HG03469 (cell line): Measurements from ENCODE around the gene RETREG1.
"Not testable (repeated sequence)": the region's sequence is repeated elsewhere in the genome, so short reads cannot be mapped to it uniquely, and the experiment has no call there.

Experiments
- ATAC-seq: cut with Tn5 transposase; IDR thresholded peaks from one replicate; pipeline ENCODE4 v1.9.1; 2021; ENCODE audit warnings: mild to moderate bottlenecking, moderate library complexity, moderate number of reproducible peaks; ENCODE audit not compliant: unreplicated experiment

RETREG1 gene

DNA sequence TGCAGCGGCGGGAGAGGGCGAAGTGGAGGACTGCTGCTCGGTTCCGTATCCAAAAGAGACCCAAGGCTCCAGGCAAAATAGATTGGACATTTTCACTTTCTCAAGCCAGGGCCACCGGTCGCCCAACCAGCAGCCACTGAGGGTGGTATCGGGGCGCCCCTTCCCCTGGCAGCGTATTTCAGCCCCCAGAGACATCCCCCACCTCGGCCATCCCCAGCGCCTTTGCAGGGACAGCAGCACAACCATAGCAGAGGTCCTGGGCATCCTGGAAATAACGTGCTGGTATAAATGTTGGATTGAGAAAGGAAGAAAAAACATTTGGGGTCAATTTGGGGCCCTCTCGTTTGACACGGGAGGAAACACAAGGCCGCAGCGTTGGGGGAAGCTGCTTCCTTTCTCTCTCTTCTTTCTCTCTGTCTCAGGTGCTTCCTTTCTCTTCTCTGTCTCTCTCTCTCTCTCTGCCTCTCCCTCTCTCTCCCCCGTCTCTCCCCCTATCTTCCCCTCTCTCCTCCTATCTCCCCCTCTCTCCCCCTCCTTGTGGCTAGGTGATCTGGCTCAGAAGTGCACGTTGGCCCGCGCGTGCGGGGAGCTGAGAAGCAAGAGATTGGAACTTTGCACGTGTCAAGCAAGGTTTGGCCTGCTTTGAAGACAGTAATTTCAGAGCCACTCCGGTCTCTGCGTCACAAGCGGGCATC is 624 bp upstream of the RETREG1 start:
- no peak for ATAC-seq

DNA sequence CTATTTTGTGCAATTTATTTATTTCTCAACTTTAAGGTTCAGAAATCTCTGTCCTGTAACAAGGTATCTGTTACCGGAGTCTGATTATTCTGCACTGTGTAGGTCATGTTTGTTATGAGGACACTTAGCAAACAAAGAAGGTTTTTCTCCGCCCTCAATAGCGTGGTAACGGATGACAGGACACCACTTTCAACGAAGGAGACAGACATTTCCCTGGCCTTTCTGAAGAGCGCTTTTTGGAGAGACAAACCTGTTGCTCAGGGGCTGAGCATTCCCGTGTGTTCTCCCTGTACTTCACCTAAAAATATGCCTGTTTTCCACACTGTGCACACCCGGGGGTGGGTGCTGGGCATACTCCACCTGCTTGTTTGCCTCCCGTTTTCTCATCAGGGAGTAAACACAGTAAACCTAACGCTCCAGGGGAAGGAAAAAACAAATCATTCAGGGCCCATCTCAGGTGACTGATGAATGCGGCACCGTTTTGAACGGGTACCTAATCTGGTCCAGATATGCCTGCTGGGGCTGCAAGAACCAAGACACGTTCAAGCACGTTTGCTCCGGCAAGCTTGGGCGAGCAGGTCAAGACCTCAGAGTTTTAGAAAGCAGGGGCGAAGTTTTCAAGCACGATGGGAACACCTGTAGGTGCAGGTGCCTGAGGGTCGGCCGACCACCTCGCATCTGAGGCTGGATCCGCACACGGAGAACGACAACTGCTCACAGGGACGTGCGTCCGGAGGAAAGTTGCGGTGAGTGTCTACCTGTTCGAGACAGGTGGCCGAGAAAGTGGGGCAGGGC is 859 bp downstream of the RETREG1 start:
- no peak for ATAC-seq

DNA sequence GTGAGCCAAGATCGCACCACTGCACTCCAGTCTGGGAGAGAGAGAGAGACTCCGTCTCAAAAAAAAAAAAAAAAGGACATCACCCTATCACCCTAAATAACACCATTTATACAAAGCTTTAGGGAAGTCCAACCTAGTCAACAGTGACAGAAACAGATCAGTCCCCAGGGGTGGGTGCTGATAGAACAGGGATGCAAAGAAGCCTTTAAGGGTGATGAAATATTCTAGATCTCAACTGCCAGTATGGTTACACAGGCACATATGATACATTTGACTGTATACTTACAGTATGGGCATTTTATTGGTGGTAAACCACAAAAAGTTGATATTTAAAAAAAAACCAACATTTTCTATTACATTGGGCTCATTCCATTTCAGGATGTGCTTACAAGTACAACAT is 4.8 kb downstream of the RETREG1 start:
- no peak for ATAC-seq

DNA sequence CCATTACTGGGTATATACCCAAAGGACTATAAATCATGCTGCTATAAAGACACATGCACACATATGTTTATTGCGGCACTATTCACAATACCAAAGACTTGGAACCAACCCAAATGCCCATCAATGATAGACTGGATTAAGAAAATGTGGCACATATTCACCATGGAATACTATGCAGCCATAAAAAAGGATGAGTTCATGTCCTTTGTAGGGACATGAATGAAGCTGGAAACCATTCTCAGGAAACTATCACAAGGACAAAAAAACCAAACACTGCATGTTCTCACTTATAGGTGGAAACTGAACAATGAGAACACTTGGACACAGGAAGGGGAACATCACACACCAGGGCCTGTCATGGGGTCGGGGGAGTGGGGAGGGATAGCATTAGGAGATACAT is 5.9 kb downstream of the RETREG1 start:
- ATAC-seq = not testable (repeated sequence)

DNA sequence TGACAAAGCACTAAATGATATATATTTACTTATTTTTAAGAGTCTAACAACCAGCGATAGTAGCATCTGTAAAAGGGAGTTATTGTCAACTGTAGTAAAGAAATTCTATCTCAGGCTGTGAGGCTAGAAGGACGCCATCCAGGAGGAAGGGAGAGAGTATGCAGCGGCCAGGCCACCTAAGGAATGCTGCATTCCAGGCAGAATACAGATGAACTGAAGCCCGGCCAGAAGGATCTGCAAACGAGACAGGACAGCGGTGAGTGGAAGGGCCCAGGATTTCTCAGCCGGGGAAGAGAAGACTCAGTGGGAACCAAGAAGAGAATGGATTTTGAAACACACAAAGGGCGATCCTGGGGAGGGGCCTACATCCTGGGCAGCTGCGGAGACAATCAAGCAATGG is 7.4 kb downstream of the RETREG1 start:
- no peak for ATAC-seq

DNA sequence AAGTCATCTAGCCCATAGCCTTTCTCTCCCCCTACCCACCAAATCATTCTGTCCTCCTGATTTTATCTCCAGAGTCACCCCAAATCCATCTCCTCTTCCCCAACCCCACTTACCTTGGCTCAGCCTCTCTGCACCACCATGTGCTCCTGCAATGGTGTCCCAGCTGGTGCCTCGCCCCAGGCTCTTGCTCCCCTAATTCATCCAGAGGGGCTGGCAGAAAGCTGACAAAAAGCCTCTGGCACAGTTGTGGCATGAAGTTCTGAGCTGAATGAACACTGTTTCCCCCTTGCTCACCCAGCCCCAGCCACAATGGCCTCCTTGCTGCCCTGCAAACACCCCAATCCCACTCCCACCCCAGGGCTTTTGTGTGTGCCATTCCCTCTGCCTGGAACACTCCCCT is 10.2 kb downstream of the RETREG1 start:
- no peak for ATAC-seq

DNA sequence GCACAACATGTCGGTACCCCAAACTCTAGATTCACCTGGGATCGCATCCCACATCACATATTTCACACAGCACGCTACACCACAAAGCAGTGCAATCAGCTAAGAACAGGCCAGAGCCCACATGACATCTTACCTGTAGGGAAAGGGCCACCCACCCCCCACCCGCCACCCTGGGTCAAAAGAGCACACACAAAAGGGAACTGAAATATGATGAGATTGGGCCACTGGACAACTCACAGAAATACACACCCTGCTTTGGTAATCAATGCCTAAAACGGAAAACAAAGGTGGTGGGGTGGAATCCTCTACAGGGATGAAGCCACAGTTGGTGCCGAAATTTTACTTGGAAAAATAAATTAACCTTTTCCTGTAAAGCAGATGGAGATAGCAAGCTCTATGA is 13.1 kb downstream of the RETREG1 start:
- ATAC-seq = no peak

DNA sequence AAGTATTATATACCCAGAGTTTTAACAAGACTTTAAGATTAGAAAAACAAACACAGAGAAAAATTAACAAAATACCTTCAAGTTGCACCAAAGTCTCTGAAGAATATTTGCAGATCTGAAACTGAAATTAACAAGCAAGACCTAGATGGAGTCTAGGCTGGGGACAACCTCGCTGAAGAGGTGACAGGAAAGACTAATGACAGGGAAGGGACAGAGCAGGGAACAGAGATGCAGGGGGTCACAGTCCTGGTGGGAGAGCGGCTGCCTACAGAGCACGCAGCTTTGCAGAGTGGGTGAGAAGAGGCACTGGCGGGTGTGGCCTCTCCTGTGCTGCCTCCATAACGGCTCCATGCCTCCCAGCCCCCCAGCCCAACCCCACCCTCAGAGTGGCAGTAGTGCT is 13.5 kb downstream of the RETREG1 start:
- ATAC-seq = no peak

DNA sequence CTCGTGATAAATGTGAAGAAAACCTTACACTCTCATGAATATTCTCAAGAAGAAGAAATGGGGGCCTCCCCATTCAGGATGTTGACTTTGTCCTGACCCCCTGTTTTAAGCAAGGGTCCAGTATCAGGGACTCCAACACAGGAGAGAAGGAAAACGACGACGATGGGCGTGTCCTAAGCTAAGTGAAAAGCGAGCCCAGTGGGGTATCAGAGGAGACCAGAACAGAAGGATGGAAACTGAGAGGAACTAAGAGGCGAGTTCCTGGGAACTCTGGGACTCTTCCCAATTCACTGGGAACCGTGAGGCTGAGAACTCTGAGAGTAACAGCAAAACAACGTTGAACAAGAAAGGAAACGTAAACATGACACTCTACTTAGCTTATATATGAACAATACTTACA is 14.6 kb downstream of the RETREG1 start:
- no peak for ATAC-seq

DNA sequence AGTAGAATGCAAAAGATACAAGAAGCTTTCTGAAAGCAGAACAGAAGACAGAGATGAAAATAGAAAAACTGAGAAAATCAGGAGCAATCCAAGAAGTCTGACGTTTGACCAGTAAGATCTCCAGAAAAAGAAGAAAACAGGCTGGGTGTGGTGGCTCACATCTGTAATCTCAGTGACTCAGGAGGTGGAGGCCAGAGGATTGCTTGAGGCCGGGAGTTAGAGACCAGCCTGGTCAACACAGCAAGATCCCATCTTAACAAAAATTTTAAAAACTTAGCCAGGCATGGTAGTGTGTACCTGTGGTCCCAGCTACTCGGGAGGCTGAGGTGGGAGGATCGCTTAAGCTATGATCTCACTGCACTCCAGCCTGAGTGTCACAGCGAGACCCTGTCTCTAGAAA is 15.9 kb downstream of the RETREG1 start:
- ATAC-seq = no peak

DNA sequence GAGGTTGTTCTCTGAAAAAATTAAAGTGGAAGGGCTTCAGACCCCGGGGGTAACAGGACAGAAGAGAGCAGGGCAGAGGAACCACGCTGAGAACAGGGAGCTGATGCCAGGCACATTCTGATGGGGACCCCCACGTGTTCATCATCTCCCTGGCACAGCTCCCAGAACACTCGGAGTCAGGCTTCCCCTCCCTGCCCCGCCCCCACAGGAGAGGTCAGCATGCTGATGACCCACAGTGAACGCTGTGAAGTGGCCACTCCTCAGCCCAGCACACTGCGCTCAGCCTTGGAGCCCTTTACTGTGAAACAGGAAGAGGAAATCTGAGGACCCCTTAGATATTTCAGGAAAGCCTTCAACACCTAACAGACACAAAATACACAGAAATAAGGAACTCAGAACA is 16.4 kb downstream of the RETREG1 start:
- no peak for ATAC-seq

DNA sequence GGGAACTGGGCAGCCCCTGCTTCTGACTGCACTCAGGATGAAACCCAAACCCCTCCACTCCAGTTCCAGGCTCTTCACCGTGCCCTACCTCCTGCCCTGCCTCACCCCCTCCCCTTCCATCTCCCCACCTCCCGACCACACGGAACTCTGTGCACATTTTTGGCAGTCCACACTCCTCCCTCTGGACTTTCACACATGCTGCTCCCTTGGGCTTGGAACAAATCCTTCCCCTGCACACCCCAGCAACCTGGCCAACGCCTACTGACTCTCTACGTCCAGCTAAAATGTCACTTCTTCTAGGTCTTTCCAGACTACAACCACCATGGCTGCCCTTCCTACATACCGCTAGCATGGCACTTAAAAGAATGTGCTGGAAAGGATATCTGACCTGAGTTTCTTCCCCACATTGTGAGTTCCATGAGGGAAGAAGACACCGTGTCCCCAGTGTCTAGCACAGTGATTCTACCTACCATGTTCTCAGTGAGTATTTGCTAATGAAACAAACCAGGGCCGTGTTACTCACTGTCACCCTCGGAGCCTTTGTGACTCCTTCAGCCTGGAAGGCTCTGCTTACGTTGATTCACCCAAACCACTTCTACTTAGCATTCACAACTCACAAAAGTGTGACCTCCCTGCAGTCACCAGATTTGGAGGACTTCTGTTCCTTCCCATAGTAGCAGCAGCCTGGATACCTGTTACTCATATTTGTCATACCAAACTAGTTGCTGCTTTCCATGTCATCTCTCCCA is 18.7 kb downstream of the RETREG1 start:
- no peak for ATAC-seq

DNA sequence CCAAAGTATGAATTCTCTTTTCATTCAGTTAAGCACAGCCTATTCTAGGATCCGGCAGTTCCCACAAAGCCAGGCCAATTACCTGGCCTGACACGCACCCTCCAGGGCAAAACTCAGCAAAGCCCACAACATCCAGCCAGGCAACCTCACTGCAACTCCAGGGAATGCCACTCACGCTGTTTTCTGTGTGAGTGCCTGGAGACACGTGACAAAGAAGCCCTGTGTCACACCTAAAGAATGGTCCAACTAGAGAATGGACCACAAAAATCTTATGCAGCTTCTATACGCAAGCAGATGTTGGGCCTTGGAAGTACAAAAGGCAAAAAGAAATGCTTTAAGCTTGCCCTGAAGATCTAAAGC is 20.2 kb downstream of the RETREG1 start:
- ATAC-seq = no peak

DNA sequence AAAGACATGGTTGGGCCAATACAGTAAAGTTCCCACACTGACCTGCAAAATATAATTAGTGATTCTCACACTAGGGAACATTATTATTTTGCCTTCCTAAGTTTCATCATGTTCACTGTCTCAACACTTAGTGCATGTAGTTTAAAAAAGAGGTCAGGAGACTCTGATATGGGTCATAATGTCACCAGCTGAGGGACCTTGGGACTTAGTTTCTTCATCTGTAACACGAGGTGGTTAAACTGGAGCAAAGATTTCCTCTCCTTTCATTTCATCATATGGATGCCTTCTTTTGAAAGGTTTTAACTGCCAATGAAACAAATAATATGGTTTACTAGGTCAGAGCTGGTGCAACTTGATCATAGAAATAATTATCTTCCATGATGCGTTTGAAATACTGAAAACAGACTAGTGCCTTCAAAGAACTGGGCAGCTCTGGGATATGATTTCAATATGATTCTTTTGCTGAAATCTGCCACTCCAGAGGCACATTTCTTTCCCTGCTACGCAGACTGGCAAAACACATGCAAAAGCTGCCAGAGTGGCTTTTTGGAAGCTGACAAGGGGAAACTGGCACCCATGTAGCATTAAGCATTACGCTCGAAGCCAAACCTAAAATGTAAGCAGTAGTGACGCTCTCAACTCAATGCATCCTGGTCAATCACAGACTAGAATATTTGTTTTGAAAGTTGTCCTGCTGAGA is 20.8 kb downstream of the RETREG1 start:
- ATAC-seq = no peak

DNA sequence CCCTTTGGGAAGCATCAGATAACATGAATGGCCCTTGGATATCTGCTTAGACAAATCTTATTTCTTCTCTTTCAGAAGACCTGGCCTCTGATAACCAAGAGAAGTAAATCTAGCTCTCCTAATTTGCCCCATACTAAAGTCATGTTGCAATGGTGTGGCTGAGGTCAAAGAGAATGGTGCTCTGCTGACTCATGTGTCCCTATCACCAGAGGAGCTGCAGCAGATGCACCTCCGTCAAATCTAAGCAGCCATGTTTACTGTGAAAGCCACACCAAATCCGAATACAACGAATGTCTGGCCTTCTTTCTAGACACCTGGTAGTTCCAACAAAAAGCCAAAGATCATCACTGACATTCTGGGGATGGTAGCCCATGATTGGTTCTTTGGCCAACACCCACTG is 23.2 kb downstream of the RETREG1 start:
- ATAC-seq = no peak

DNA sequence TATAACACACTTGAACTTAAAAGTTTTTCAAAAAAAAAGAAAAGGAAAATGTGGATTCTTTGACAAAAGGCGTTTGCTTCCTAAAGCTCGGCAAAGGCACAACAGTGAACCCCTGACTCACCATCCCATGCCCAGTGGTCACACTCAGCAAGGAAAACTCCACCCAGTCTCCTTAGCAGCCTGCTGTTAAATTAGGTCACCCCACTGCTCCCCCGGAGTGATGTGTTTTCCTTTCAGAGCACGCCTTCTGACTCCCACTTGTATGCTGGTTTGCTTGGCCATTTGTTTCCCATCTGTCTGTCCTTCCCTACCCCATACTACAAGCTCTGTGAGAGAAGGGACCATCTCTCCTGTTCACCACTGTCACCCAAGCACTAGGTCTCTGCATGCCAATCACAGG is 23.8 kb downstream of the RETREG1 start:
- ATAC-seq = no peak

DNA sequence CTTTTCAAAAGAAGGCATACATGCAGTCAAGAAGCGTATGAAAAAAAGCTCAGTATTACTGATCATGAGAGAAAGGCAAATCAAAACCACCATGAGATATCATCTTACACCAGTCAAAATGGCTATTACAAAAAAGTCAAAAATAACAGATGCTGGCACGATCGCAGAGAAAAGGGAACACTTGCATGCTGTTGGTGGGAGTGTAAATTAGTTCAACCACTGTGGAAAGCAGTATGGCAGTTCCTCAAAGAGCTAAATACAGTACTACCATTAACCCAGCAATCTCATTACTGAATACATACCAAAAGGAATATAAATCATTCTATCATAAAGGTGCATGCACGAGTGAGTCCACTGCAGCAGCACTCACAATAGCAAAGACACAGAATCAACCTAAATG is 24.5 kb downstream of the RETREG1 start:
- ATAC-seq = no peak

DNA sequence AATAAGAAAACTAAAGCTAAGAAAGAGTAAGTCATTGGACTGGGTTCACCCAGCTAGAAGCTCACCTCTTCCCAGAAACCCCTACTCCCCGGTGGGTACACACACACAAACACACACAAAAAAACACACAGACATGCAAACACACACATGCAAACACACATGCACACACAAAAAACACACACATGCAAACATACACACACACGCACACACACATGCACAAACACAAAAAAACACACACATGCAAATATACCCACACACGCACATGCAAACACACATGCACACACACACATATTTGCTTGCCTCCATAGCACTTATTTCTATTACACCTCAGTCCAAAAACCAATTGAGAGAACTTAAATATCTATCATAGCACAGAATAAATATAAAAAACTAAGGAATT is 26.1 kb downstream of the RETREG1 start:
- no peak for ATAC-seq

DNA sequence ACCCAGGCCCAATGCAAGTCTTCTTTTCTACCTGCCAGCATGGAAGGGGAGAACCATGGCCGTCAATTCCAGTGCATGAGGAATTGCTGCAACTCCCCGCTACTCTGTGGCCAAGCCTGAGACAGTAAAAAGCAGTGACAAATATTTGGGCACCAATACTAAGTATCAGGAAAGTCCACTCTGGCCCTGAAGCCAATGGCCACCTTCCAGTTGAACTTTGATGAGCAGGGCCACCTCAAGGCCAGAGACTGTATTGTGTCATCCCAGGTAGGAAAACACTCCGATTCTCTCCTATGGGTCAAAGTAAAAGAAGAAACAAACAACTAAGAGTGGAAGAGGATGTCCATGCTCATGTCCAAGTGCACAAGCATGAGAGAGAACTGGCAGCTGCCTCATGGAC is 27.1 kb downstream of the RETREG1 start:
- no peak for ATAC-seq

DNA sequence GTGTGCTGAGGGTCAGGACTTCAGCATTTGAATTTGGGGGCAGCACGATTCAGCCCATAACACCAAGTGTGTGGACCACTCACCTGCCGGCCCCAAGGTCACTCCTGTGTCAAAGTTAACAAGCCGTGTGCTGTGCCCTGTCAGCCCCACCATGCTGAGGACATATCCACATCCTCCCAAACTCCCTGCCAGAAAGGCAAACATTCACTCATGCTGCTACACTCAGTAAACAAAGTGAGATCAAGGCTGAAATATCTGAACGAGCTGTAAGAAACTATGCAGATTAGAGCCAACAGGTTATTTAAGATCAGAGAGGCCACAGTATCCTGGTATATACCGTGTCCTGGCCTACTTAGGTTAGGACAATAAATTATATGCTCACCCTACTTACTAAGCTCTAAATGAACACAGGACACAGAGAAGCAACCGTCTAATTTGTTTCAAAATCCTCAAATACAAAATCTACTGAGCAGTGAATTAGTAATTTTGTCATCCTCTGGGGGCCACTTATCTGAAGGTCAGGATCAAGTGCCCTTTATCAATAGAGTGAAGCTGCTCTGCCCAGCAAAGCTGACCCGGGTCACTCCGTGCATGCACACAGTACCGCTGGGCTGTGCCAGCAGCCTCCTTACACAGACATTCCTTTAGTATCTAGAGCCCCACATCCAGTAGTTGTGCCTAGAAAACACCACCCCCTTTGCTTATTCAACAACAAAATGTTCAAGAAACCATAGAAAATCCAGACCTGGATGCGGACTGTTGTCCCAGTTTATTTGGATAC is 28.2 kb downstream of the RETREG1 start:
- no peak for ATAC-seq

DNA sequence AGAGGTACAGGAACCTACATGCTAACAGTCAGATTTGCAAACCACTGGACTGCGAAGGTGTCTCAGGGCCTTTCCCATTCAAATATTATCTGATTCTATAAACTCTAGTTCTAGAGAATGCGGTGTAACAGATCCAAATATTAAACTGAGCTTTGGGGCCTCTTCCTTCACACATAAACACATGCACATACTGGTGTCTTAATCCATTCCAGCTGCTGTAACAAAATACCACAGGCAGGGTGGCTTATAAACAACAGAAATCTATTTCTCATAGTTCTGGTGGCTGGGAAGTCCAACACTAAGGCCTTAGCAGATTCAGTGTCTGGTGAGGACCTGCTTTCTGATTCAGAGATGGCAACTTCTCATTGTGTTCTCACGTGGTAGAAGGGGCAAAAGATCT is 30.2 kb downstream of the RETREG1 start:
- ATAC-seq = no peak
